ENCODE data around the gene DLG2.
A peak's percentile ranks its signal among the peaks of the same experiment; 100 is the strongest.
"Not testable (repeated sequence)": the region's sequence is repeated elsewhere in the genome, so short reads cannot be mapped to it uniquely, and the experiment has no call there.

Gene DLG2

DNA sequence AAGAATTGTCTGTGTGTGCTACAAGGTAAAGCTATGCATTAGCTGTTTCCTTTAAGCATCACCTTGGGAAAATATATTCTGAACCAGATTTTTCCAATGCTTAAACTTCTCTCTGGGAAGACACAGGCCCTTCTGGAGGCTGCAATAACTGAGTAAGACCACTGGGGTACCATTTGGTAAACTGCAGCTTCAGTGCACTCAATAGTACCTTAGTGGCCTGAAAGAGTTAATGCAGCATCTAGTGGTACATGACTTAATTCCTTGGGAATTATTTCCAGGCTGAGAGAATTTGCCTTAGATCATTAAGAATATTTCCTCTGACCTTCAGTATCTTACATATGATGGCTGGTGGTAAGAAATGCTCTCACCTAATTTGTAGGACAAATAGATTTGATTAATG lies 727.4 kb downstream of the DLG2 start:
- no peak for DNase-seq (ENCODE audit: low read depth)

GRCh38 chr11:84899134-84899533 lies 728.0 kb downstream of the DLG2 start:
- DNase-seq (ENCODE audit: low read depth): no peak

DNA sequence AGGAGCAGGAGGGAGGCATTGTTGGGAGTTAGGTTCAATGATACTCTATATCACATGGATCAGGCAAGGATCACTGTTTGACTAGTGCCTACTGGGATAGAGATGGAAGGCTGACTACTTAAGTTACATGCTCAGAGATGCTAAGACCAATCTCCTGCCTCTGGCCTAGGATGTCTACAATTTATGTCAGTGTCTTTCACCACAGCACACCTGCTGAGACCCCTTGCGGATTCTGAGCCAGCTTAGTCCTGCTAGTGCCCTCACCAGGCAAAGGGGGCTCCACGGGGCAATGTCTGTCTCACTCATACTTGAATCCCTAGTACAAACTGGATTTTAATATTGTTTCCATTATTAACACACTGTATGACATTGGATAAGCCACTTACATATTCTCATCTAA lies 732.5 kb downstream of the DLG2 start:
- DNase-seq (ENCODE audit: low read depth): no peak

GRCh38 chr11:84890676-84891075 lies 736.5 kb downstream of the DLG2 start:
- no peak for DNase-seq (ENCODE audit: low read depth)

- DNase-seq (ENCODE audit: low read depth): no peak
Observed at GRCh38 chr11:84889556-84889955, 737.6 kb downstream of the DLG2 start.

DNA sequence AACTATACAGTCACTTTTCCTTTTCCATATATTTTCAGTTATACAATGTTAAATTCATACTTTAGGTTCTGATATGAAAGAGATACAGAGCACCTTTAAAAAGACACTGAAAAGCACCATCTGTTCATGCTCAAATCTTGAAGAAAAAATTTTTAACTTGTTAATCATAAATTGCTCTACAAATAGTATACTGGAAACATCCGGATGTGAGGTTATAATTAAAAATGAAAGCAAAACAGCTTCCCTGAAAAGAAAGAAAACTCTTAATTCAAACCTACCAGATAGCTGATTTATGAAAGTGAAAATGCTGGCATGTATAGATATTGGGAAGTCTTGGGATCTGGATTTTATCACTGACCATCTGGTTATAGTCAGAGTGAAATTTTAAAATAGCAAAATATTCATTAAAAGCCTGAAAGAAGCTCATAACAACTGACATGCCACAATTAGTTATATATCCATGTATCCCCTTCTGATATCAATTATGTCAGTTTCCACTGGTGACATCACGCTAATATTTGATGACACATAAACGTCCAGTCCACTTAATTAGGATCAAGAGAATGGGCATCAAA lies 740.0 kb downstream of the DLG2 start:
- no peak for DNase-seq (ENCODE audit: low read depth)

DNA sequence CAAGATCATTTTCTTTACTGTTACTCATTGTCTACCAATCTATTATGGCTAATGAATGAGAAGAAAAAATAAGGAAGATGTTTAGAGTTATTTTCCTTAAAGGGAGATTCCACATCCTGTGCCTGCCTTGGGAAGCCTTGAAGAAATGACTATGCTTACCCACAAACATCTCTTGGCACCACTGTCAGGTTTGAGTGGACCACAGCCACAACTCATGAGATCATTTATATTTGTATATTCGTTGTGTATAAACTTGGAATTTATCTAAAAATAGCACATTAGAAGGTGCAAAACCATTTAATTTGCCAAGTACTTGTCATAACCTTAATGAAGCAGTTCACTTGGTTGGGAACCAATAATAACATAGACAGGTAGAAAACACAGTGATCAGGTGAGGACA lies 740.8 kb downstream of the DLG2 start:
- no peak for DNase-seq (ENCODE audit: low read depth)

DNA sequence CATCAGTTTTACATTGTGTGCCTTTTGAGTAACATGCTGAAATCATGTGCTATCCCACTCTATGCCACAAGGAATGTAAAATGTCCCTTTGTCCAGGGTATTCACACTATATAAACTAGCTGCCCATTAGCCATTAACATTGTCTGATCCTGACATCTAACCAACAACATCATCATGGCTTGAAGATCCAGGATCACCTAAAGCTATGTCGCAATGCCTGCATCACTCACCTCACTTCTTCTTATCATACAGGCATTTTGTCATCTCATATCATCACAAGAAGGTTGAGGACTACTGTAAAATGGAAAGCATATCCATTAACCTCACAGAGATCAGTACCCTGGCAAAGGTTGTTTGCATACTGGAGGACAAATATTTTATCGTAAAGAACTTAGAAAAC lies 742.3 kb downstream of the DLG2 start:
- DNase-seq (ENCODE audit: low read depth): no peak

DNA sequence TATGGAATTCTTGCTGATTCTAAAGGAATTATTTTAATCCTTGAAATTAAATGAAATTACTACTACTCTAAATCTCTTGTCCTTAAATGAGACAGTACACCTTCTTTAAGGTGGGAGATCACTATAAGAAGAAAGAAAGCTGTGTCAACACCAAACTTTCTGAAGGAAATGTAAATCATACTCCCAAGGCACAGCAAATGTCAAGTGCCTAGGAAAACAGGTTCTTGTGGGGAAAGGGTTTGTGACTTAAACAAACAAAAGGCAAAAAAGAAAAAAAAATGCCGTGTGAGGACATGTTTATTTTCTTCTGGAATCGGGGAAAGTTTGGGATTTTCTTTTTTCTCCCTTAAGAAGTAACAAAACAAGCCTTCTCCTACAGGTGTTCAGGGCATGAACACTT lies 745.1 kb downstream of the DLG2 start:
- no peak for DNase-seq (ENCODE audit: low read depth)

GRCh38 chr11:84871116-84871515 lies 756.0 kb downstream of the DLG2 start:
- DNase-seq (ENCODE audit: low read depth): no peak

DNA sequence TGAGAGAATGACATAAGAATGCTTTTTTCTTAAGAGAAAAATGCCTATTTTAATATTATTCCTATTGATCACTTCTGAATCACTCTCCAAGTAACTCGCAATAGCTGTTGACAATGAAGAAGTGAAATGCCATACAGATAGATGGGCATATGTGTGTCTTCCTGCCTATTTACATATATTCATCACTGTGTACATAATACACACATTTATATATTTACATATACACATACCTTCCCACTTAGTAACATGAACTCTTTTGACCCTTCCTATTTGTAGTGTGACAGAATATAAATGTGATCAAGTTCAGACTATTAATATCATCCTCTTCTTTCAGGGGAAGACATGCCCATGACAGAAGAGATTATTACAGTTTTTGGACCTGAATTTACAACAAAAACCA lies 756.7 kb downstream of the DLG2 start:
- no peak for DNase-seq (ENCODE audit: low read depth)

GRCh38 chr11:84866922-84867321 lies 760.2 kb downstream of the DLG2 start:
- no peak for DNase-seq (ENCODE audit: low read depth)

DNA sequence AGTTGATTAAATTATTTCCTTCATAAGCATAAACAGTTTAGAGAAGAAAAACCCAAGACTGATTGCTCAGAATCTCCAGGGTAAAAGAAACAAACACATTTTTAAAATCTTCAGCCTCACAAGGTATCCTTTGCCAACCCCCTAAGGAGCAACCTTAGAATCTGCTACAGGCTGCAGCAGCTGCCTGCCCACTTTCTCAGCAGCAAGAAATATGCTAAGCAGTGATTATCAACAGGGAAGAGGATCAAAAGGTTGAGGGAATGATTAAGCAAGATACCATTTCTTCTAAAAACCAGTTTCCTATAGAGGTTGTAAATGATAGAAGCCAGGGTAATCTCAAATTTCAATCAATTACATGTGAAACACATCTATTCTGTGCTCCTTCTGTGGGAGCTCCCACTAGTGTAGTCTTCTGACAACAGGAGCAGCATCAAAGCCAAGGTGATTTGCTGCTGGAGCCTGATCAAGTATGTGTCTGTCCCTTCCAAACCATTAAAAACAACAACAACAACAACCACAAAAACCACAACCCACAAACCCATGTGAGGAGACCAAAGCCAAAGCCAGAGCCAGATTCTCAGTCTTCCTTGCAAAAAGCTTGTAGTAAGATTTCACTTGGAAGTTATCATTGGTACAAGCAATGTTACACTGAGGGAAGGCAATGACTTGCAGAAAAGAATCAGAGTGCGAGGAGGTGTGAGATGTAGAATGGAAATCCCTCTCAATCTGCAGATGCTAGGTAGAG lies 761.2 kb downstream of the DLG2 start:
- no peak for DNase-seq (ENCODE audit: low read depth)

DNA sequence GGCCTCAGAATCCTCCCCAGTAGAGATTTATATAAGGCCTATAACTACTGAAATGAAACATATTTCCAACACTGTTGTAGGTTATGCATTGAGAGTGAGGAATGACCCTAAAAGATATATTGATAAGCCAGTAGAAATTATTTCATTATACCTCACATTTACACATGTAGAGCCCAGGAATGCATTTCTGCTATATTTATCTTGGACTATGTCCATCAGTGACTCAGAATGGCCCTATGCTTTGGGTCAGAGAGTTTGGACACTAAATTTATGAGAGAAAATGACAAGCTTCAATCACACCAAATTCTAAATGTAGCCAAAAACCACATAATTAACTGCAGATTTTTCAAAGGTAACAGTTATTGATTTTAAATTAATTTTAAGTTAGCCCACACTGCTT lies 761.9 kb downstream of the DLG2 start:
- no peak for DNase-seq (ENCODE audit: low read depth)

DNA sequence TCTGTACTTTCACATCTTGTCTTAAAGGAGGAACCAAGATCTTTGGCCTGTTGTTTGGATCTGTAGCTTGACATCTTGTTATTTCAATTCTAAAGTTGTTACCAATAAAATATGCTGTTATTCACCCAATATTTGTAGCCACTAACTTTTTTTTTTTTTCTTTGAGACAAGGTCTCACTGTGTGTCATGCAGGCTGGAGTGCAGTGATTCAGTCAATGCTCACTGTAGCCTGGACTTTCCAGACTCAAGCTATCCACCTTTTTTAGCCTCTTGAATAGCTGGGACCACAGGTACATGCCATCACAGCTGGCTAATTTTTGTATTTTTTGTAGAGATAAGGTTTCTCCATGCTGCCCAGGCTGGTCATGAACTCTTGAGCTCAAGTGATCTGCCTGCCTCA lies 769.4 kb downstream of the DLG2 start:
- no peak for DNase-seq (ENCODE audit: low read depth)

DNA sequence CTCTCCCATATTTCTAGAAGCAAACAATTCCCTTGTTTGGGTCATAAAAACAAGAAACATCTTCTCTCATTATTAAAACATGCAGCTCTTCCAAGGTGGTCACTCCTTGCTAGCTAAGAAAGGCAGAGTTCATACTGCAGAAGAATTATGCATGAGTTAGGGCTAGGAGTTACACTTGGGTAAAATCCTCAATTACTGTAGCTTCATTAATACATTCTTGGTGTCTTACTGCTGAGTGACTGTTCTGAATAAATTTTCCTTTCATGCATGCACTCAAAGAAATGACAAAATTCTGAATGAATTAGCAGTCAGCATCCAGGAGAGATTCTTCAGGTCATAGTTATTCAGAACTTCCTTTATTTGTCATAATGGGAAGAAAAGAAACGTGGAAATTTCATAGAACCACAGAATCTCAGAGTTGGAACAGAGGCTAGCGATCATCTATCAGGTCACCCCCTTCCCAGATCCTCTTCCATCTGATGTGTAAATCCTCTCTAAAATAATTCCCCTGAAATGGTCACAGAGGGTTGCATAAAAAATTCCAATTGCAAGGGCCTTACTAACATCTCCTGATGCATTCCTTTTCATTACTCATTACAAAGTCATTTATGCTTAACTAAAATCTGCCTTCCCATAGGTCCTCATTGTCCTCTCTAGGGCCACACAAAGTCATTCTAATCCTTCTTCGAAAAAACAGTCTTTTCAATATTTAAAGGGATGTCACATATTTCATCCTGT lies 771.5 kb downstream of the DLG2 start:
- peak; percentile 80 for DNase-seq (ENCODE audit: low read depth)

- DNase-seq (ENCODE audit: low read depth): no peak
Observed at GRCh38 chr11:84854498-84854880, 772.7 kb downstream of the DLG2 start.

DNA sequence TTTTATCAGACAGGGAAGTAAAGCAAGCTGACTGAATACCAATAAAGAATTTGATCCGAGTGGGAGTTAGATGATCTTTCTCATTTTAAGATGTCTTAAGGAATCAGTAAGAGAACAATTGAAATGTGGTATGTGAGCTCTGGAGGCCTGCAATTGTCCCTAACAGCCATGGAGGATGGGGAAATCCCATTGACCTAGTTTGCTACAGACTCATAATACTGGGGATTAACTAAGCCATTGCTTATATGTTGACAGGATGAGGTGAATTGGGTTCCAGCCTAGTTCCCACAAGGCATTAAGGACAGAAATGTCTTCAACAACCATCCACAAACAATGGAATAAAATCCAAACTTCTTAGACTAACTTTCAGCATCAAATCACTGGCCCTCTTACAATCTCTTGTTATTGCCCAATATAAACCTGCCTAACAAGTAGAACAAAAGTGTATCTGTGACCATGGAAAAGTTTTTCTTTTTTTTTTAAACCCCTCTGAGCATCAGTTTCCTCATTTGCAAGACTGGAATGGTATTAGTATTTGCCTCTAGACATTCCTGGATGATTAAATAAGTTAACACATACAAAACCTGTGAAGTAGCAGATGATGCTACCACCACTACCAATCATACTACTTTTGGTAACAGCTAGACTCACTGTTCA lies 773.2 kb downstream of the DLG2 start:
- no peak for DNase-seq (ENCODE audit: low read depth)

DNA sequence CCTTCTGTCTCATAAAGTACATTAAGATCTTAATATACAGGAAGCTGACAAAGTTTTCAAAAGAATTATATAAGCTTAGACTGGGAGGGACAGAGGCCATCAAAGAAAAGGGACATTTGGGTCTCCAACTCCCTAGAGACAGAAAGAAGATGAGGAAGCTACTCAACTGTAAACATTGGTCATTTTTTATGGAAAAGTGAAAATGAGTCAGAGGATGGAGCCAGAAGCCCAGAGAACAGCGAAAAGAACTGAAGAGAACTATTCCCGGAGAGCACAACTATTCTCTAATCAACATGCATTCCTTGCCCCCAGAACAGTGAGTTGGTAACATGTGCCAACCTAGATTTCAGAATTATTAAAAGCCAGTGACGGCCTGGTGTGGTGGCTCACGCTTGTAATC lies 779.3 kb downstream of the DLG2 start:
- DNase-seq (ENCODE audit: low read depth): no peak

DNA sequence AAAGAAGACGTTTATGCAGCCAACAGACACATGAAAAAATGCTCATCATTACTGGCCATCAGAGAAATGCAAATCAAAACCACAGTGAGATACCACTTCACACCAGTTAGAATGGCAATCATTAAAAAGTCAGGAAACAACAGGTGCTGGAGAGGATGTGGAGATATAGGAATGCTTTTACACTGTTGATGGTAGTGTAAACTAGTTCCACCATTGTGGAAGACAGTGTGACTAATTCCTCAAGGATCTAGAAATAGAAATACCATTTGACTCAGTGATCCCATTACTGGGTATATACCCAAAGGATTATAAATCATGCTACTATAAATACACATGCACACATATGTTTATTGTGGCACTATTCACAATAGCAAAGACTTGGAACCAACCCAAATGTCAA lies 786.9 kb downstream of the DLG2 start:
- DNase-seq (ENCODE audit: low read depth): not testable (repeated sequence)

DNA sequence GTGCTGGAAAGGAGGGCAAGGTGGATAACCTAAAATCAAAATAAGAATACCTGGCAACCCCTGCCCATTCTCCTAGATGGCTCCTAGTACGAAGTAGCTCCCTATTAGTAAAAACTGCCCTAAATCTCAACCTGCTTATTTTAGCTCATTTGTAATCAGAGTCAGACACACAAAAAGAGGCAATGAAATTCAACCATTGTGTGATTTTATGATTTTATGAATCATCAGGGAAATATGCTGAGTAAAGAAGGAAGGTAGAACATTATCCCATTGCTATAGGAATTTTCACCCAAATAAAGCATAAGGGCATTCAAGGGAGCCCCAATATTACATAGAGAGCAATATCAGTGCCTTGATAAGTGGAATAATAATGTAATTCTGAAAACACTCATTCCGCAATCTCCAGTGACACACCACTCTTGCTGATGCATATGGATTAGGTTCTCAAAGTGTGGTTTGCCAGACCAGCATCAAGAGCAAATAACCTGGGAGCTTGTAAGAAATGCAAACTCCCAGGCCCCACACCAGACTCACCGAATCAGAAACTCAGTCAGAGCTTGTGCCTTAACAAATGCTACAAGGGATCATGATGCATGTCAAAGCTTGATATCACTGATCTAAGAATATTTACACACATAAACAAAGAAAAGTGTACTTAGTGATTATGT lies 789.6 kb downstream of the DLG2 start:
- DNase-seq (ENCODE audit: low read depth): no peak

DNA sequence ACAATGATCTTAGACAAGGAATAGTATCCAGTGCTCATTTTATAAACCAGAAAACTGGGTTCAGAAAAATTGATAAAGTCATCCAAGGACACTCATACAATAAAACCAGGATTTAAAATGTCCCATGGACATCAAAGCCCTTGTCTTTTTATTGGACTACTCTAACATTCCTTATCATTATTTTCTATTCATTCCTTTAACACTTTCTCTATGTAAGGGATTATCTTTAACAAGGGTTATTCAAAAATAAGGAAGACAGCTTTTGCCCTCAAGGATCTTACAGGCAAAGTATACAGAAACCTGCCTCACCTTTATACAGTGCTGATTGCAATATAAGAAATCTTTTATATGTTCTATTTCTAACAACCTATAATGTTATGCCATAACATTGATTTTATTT lies 790.8 kb downstream of the DLG2 start:
- DNase-seq (ENCODE audit: low read depth): no peak
